ENCODE data around the gene STK11IP. TPM values are rescaled to one million over a fixed set of nuclear protein-coding genes. Genes with fewer than 3 reads are reported as not detected.

Gene STK11IP
- total RNA-seq, 1 donor from 2014 or later = 32.9 TPM

- Mint-ChIP-seq H3K27me3 (ENCODE audit: low read depth) (peaks cover 16% of the 10 kb centered on the region), H3K4me3 (peak overlapping the region; percentile 88), H3K9me3 (no peaks in the 10 kb centered on the region), H3K27ac (ENCODE audit: unreplicated experiment) (no peak overlapping the region), H3K4me1 (peaks cover 16% of the 10 kb centered on the region), H3K36me3 (ENCODE audit: low read depth) (no peaks in the 10 kb centered on the region)
- DNase-seq (ENCODE audit: low read depth, low spot score) = peak; percentile 93
- TF ChIP-seq, protein P1, sequence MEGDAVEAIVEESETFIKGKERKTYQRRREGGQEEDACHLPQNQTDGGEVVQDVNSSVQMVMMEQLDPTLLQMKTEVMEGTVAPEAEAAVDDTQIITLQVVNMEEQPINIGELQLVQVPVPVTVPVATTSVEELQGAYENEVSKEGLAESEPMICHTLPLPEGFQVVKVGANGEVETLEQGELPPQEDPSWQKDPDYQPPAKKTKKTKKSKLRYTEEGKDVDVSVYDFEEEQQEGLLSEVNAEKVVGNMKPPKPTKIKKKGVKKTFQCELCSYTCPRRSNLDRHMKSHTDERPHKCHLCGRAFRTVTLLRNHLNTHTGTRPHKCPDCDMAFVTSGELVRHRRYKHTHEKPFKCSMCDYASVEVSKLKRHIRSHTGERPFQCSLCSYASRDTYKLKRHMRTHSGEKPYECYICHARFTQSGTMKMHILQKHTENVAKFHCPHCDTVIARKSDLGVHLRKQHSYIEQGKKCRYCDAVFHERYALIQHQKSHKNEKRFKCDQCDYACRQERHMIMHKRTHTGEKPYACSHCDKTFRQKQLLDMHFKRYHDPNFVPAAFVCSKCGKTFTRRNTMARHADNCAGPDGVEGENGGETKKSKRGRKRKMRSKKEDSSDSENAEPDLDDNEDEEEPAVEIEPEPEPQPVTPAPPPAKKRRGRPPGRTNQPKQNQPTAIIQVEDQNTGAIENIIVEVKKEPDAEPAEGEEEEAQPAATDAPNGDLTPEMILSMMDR (conservative IDR thresholded peaks at IDR 0.05) = no peak
Observed at GRCh38 chr2:219552382-219553167, 45.1 kb upstream of the STK11IP start.

DNA sequence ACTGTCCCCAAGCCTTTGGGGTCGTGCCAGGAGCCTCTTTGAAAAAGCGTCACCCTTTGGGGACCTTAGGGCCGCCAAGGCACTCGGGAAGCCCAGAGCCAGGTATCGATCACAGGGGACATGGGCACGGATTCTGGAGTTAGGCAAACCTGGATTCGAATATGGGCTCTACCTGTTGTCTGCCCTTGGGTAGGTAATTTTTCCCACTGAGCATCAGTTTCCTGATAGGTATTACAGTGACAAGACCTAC, 44.6 kb upstream of the STK11IP start:
- H3K27me3 Mint-ChIP-seq (ENCODE audit: low read depth) = peaks cover 16% of the 10 kb centered on the region
- H3K4me3 Mint-ChIP-seq = peak overlapping the region; percentile 82
- peaks cover 16% of the 10 kb centered on the region for H3K4me1 Mint-ChIP-seq
- H3K36me3 Mint-ChIP-seq (ENCODE audit: low read depth) = no peaks in the 10 kb centered on the region
- no peak for DNase-seq (ENCODE audit: low read depth, low spot score)
- no peaks in the 10 kb centered on the region for H3K9me3 Mint-ChIP-seq
- TF ChIP-seq, protein P1 (conservative IDR thresholded peaks at IDR 0.05) = no peak
- H3K27ac Mint-ChIP-seq (ENCODE audit: unreplicated experiment) = no peak overlapping the region

DNA sequence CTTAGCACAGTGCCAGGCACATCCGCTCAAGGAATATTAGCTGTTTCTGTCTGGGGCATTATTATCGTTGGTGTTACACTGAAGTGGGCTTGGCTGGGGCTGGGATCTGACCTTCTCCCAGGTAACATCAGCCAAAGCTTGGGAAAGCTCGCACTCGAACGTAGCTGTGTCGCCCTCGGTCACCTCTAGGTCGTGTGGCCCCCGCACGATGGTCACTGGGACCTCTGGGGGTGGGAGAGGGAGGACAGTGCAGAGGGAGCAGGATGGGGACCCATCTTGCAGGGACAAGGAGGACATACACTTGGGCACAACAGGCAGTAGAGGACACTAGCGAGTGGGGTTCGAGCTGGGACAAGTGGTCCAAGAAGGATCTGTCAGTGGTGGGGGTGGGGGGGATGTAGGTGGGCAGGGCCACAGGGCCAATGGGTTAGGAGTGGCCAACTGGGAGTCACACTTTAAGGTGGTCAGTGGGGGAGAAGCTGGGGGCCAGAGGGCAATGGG, 44.1 kb upstream of the STK11IP start:
- no peaks in the 10 kb centered on the region for H3K36me3 Mint-ChIP-seq (ENCODE audit: low read depth)
- peaks cover 16% of the 10 kb centered on the region for H3K4me1 Mint-ChIP-seq
- TF ChIP-seq, protein P1 (conservative IDR thresholded peaks at IDR 0.05) = no peak
- peaks cover 16% of the 10 kb centered on the region for H3K27me3 Mint-ChIP-seq (ENCODE audit: low read depth)
- H3K9me3 Mint-ChIP-seq = no peaks in the 10 kb centered on the region
- H3K4me3 Mint-ChIP-seq = peak overlapping the region; percentile 82
- DNase-seq (ENCODE audit: low read depth, low spot score) = no peak
- H3K27ac Mint-ChIP-seq (ENCODE audit: unreplicated experiment) = no peak overlapping the region

- no peaks in the 10 kb centered on the region for H3K36me3 Mint-ChIP-seq (ENCODE audit: low read depth)
- H3K27me3 Mint-ChIP-seq (ENCODE audit: low read depth) = peaks cover 16% of the 10 kb centered on the region
- TF ChIP-seq, protein P1 (conservative IDR thresholded peaks at IDR 0.05) = no peak
- H3K4me3 Mint-ChIP-seq = peak overlapping the region; percentile 82
- DNase-seq (ENCODE audit: low read depth, low spot score) = no peak
- H3K4me1 Mint-ChIP-seq = peaks cover 16% of the 10 kb centered on the region
- no peak overlapping the region for H3K27ac Mint-ChIP-seq (ENCODE audit: unreplicated experiment)
- H3K9me3 Mint-ChIP-seq = no peaks in the 10 kb centered on the region
Observed at GRCh38 chr2:219554350-219554749, 43.3 kb upstream of the STK11IP start.

- Mint-ChIP-seq H3K4me1 (peaks cover 17% of the 10 kb centered on the region), H3K4me3 (no peak overlapping the region), H3K27ac (ENCODE audit: unreplicated experiment) (no peak overlapping the region), H3K36me3 (ENCODE audit: low read depth) (no peaks in the 10 kb centered on the region), H3K9me3 (no peaks in the 10 kb centered on the region), H3K27me3 (ENCODE audit: low read depth) (peaks cover 14% of the 10 kb centered on the region)
- no peak for DNase-seq (ENCODE audit: low read depth, low spot score)
- TF ChIP-seq, protein P1 (conservative IDR thresholded peaks at IDR 0.05) = no peak
Observed at GRCh38 chr2:219555956-219556355, 41.7 kb upstream of the STK11IP start.

All from neural crest cell (in vitro differentiated cells).